GM21367 (cell line): Measurements from ENCODE around the gene FIG4.
"Not testable (repeated sequence)": the region's sequence is repeated elsewhere in the genome, so short reads cannot be mapped to it uniquely, and the experiment has no call there.

Source experiments
- ATAC-seq: cut with Tn5 transposase; IDR thresholded peaks from one replicate; pipeline ENCODE4 v1.9.1; 2021; ENCODE audit not compliant: unreplicated experiment

The FIG4 gene

GRCh38 chr6:109701774-109702173 is 10.7 kb downstream of the FIG4 start:
- no peak for ATAC-seq

- no peak for ATAC-seq
These were observed 11.7 kb downstream of the FIG4 start for GRCh38 chr6:109702791-109703190.

DNA sequence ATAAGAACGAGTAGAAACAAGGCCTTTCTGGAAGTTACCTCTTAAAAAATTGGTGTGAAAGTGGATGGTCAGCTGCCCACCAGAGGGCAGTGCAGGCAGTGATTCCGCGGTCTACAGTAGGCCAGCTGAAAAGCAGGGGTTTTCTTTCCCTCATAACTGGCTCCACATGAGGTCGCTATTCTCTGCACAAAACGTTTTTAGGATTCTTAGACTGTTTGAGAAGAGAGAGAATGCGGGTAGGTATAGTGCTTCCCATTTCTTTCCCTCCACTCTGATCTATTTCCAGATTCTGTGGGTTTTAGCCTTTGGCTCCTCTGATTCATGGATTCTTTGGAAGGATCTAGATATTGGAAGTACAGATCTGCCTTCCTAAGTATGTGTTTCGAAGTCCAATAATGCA is 14.2 kb downstream of the FIG4 start:
- ATAC-seq: peak; percentile 88

DNA sequence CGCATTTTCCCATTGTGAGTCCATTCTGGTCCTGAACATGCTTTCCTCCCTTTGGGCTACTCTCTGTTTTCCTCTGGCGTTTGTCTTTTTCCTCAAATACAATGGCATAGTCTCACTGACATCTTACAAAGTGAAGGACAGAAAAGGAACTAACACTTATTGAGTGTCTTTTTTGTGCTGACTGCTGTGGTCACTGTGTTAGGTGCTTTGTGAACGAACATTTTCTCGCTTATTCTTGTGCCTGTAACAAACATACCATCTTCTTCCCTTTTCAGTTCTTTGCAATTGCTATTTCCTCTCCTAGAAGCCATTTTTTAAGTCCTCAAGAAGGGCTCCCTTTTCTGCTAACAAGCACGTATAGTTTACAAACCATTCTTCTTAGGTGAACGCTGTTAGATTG is 15.4 kb downstream of the FIG4 start:
- ATAC-seq: no peak

DNA sequence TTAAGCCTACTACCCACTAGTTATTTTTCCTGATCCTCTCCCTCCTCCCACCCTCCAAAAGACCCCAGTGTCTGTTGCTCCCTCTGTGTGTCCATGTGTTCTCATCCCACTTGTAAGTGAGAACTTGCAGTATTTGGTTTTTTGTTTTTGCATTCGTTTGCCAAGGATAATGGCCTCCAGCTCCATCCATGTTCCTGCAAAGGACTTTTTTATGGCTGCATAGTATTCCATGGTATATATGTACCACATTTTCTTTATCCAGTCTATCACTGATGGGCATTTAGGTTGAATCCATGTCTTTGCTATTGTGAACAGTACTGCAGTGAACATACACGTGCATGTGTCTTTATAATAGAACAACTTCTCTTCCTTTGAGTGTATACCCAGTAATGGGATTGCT is 17.0 kb downstream of the FIG4 start:
- not testable (repeated sequence) for ATAC-seq

GRCh38 chr6:109713097-109713496 is 22.0 kb downstream of the FIG4 start:
- ATAC-seq: no peak

GRCh38 chr6:109714166-109714565 is 23.1 kb downstream of the FIG4 start:
- no peak for ATAC-seq

- no peak for ATAC-seq
These were observed 23.5 kb downstream of the FIG4 start for GRCh38 chr6:109714611-109715010.

GRCh38 chr6:109715616-109716015 is 24.5 kb downstream of the FIG4 start:
- no peak for ATAC-seq

DNA sequence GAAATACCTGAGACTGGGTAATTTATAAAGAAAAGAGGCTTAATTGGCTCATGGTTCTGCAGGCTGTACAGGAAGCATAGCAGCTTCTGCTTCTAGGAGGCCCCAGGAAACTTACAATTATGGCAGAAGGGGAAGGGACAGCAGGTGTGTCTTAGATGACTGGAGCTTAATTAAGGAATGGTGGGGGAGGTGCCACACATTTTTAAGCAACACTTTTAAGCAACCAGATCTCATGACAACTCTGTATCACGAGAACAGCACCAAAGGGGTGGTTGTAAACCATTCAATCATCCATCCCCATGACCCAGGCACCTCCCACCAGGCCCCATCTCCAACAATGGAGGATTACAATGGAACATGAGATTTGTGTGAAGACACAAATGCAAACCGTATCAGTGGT is 26.9 kb downstream of the FIG4 start:
- ATAC-seq: no peak

- no peak for ATAC-seq
These were observed 27.9 kb downstream of the FIG4 start for GRCh38 chr6:109718991-109719390.

DNA sequence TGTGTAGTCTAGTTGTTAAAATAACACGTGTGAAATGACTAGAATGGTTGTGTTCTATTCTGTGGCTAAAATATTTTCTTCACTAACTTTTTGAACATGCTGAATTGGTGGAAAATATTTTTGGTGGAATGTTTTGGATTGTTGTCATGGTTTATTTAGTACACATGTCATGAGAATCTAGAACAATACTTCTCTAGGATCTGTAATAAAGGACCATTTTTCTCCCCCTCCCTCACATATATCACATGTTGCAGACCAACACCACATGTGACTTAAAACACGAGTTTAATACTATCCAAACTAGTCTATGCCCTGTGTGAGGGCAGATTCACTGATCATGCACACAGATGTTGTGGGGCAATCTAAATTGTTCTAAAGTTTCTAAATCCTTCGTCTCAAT is 29.2 kb downstream of the FIG4 start:
- ATAC-seq: no peak

DNA sequence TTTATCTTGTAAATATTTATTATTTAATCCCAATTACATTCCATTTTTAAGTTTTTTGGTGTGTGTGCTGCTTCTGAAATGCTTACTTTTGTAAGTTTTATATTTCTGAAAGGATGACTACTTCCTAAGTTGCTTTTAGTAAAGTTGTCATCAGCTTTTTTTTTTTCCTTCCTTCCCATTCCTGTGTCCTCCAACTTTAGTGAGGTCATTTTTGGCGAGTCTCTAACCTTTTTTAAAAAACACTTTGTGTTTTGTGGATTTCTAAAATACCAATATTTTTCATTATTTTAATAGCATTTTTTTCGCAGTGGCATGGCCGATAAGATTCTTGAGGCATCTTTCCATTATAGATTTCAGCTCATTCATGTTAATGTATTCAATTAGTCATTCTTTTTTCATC is 30.9 kb downstream of the FIG4 start:
- ATAC-seq: no peak

- ATAC-seq: no peak
These were observed 31.6 kb downstream of the FIG4 start for GRCh38 chr6:109722564-109723254.

- ATAC-seq: not testable (repeated sequence)
These were observed 34.2 kb downstream of the FIG4 start for GRCh38 chr6:109725250-109725649.

DNA sequence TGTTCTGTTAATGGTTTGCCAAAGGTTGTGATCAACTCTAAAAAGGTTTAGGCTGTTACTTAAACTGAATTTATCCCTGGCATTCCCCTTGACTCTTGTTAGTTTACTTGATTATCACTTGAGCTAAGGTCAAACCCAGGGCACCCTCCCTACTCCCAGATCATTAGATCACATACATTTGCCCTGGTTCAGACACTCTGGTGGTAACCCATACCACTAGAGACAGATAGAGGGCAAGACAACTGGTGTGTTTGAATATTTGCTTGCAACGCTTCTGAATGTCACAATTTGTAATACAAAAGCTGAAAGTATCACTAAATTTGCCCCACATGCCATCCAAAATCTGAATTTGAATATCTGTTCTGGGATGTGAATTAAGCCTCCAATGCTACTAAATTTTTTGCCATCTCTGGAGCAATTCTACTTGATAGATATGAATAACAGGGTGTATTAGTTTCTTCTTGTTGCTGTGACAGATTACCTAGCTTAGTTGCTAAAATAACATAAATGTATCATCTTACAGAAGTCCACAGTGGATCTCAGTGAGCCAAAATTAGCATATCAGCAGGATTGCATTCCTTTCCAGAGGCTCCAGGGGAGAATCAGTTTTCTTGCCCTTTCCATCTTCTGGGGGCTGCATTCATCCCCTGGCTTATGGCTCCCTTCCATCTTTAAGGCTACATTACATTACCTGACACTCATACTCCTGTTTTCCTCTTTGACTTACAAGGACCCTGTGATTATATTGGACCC is 45.4 kb downstream of the FIG4 start:
- ATAC-seq: no peak

DNA sequence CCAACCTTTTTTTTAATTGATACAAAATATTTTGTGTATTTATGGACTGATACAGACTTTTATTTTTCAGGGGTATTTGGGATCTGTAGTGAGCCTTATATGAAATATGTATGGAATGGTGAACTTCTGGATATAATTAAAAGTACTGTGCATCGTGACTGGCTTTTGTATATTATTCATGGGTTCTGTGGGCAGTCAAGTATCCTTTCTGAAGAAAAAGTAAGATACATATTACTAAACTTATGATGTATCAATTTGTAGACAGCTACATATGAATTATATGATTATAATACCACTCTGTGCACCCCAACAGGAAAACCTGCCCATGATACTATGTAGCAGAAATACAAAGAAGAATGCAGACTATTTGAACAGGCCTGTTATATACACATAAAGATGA is 47.2 kb downstream of the FIG4 start:
- no peak for ATAC-seq

DNA sequence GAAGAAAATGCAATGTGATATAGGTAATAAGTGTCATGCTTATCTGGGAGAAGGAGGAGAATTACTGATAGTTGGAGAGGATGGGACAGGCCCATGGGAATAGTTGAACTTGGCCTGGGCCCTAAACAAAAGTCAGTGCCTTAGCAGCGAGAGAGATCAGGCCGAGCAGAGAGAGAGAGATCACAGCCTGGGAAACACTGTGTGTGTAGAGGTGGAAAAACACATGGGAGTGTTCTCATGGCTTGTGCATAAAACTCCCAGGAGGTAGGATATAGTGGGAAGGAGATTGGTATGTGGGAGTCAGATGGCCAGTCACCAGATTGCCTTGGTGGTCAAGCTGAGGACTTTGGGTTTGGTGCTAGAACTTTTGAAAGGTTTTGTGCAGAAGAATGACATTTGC is 47.6 kb downstream of the FIG4 start:
- no peak for ATAC-seq

DNA sequence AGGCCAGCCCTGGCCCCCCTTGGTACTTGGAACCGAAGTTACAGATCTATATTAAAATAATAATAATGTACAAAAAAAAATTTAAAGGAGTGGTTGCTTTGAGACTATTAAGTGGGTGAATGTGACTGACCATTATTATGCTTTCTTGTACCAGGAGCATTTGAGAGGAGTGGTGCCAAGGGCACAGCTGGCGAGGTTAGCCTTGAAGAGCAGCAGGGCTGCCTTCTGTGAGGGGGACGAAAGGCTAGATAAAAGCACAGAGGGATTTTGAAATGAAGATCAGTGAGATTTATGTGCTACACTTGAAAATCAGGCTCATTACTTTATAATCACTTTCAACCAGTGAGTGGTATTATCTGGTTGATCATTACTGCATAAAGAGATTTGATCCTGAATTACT is 48.6 kb downstream of the FIG4 start:
- ATAC-seq: no peak

- ATAC-seq: no peak
These were observed 49.7 kb downstream of the FIG4 start for GRCh38 chr6:109740787-109741186.

- no peak for ATAC-seq
These were observed 52.6 kb downstream of the FIG4 start for GRCh38 chr6:109743739-109744138.

DNA sequence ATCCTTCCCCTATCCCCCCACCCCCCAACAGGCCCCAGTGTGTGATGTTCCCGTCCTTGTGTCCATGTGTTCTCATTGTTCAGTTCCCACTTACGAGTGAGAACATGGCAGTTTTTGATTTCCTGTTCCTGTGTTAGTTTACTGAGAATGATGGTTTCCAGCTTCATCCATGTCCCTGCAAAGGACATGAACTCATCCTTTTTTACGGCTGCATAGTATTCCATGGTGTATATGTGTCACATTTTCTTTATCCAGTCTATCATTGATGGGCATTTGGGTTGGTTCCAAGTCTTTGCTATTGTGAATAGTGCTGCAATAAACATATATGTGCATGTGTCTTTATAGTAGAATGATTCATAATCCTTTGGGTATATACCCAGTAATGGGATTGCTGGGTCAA is 53.7 kb downstream of the FIG4 start:
- not testable (repeated sequence) for ATAC-seq

GRCh38 chr6:109747221-109747620 is 56.1 kb downstream of the FIG4 start:
- no peak for ATAC-seq
